ENCODE data around the gene CNOT6.

CNOT6 gene

GRCh38 chr5:180601591-180602480 is 107.7 kb downstream of the CNOT6 start:
- H3K4me3 ChIP-seq (ENCODE audit: low read length), result no peak overlapping the region
- TF ChIP-seq ZNF274 (IDR thresholded peaks at IDR 0.05; ENCODE audit: low read depth, low read length), result no peak

GRCh38 chr5:180602481-180603075 is 108.4 kb downstream of the CNOT6 start:
- H3K4me3 ChIP-seq (ENCODE audit: low read length), result no peak overlapping the region
- no peak for TF ChIP-seq ZNF274 (IDR thresholded peaks at IDR 0.05; ENCODE audit: low read depth, low read length)

GRCh38 chr5:180603076-180603594 is 109.0 kb downstream of the CNOT6 start:
- no peak overlapping the region for H3K4me3 ChIP-seq (ENCODE audit: low read length)
- no peak for TF ChIP-seq ZNF274 (IDR thresholded peaks at IDR 0.05; ENCODE audit: low read depth, low read length)

- H3K4me3 ChIP-seq (ENCODE audit: low read length), result no peak overlapping the region
- TF ChIP-seq ZNF274 (IDR thresholded peaks at IDR 0.05; ENCODE audit: low read depth, low read length), result no peak
These were observed 110.1 kb downstream of the CNOT6 start for GRCh38 chr5:180604271-180604670.

GRCh38 chr5:180605554-180606214 is 111.5 kb downstream of the CNOT6 start:
- no peak overlapping the region for H3K4me3 ChIP-seq (ENCODE audit: low read length)

GRCh38 chr5:180606215-180606785 is 112.1 kb downstream of the CNOT6 start:
- no peak overlapping the region for H3K4me3 ChIP-seq (ENCODE audit: low read length)
- TF ChIP-seq ZNF274 (IDR thresholded peaks at IDR 0.05; ENCODE audit: low read depth, low read length), result no peak

More at GRCh38 chr5:180605554-180606214, 111.5 kb downstream of the CNOT6 start:
- no peak for TF ChIP-seq ZNF274 (IDR thresholded peaks at IDR 0.05; ENCODE audit: low read depth, low read length)

- no peak overlapping the region for H3K4me3 ChIP-seq (ENCODE audit: low read length)
- no peak for TF ChIP-seq ZNF274 (IDR thresholded peaks at IDR 0.05; ENCODE audit: low read depth, low read length)
These were observed 113.8 kb downstream of the CNOT6 start for GRCh38 chr5:180607861-180608571.

GRCh38 chr5:180608572-180609310 is 114.6 kb downstream of the CNOT6 start:
- H3K4me3 ChIP-seq (ENCODE audit: low read length), result no peak overlapping the region
- no peak for TF ChIP-seq ZNF274 (IDR thresholded peaks at IDR 0.05; ENCODE audit: low read depth, low read length)

GRCh38 chr5:180609386-180609785 is 115.2 kb downstream of the CNOT6 start:
- H3K4me3 ChIP-seq (ENCODE audit: low read length), result no peak overlapping the region
- TF ChIP-seq ZNF274 (IDR thresholded peaks at IDR 0.05; ENCODE audit: low read depth, low read length), result no peak

- no peak overlapping the region for H3K4me3 ChIP-seq (ENCODE audit: low read length)
- TF ChIP-seq ZNF274 (IDR thresholded peaks at IDR 0.05; ENCODE audit: low read depth, low read length), result no peak
These were observed 115.8 kb downstream of the CNOT6 start for GRCh38 chr5:180609817-180610550.

GRCh38 chr5:180611140-180611850 is 117.1 kb downstream of the CNOT6 start:
- no peak overlapping the region for H3K4me3 ChIP-seq (ENCODE audit: low read length)
- TF ChIP-seq ZNF274 (IDR thresholded peaks at IDR 0.05; ENCODE audit: low read depth, low read length), result no peak

- no peak for TF ChIP-seq ZNF274 (IDR thresholded peaks at IDR 0.05; ENCODE audit: low read depth, low read length)
- no peak overlapping the region for H3K4me3 ChIP-seq (ENCODE audit: low read length)
These were observed 118.5 kb downstream of the CNOT6 start for GRCh38 chr5:180612683-180613082.

Measured in GM08714 (cell line).